ENCODE measurements around the gene TYW1.
"Not testable (repeated sequence)": the region's sequence is repeated elsewhere in the genome, so short reads cannot be mapped to it uniquely, and the experiment has no call there.

The TYW1 gene

DNA sequence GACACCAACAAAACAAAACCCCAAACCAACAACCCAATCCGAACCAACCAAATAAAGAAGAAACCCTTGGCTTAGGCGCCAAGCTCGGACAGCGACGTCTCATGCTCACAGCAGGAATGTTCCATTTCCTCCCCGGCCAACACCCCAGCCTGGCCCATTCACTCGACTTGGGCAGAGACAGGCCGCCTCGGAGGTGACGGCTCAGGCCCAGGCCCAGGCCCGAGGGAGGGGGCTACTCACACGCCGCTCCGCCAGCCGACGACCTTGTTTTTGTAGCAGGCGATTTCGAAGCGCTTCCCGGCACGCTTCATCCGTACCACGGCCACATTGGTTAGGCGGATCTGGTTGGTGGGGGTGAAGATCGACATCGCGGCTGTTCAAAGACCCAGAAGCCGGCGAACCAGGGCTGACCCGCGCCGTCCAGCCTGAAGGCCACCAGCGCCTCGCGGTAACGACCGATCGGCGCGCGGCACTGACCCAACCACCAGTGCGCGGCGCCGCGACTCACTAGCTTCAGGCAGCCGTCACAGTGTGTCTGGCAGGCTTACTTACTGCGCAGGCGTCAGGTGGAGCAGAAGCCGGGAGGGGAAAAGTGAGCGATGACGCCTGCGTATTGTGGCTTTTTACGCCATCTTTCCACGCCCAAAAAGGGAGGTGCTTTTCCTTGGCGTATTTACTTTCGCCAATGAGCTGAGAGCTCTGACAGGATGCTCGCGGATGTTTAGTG lies 1.4 kb upstream of the TYW1 start, which contains the start of gene SBDS:
SBDS (minus strand) TSS at position 537 of the 727 bp plus-strand sequence; CDS start at position 368, 169 bp downstream.
- DNase-seq, result peak; percentile 92

DNA sequence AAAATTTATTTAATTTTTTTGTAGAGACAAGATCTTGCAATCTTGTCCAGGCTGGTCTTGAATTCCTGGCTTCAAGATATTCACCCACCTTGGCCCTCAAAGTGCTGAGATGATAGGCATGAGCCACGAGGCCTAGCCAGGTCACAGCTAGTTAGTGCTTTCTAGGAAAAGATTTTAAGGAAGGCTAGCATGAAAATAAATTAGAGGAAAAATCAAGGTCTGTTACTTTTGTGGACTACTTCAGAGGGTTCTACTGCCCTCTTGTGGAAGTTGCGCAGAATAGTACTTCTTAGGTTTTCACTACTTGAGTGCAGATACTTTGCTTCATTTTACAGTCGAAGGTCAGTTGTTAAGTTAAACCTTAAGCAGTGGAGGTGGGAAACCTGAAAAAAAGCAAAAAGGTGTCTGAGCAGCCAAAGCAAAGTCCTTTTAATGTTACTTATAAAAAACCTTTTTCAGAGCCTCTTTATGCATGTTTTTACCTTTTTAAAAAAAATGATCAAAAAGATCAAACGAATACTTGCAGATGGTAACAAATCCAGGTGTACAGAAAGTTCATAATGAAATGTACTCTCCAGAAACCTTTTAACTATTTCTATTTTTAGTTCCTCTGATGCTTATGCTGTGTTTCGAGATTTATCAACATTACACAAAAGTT lies 4.1 kb downstream of the TYW1 start:
- not testable (repeated sequence) for DNase-seq

DNA sequence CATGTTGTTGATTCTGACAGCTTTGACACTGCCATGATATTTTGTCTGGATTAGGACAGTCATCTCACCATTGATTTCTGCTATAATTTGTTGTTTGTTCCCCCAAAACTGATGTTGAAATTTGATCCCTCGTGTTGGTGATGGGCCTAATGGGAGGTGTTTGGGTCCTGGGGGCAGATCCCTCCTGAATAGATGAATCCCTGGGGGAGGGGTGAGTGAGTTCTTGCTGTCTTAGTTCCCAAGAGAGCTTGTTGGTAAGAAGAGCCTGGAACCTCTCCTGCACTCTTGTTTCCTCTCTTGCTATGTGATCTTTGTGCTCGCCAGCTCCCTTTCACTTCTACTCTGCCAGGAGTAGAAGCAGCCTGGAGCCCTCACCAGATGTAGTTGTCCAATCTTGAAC lies 7.5 kb downstream of the TYW1 start:
- not testable (repeated sequence) for DNase-seq

DNA sequence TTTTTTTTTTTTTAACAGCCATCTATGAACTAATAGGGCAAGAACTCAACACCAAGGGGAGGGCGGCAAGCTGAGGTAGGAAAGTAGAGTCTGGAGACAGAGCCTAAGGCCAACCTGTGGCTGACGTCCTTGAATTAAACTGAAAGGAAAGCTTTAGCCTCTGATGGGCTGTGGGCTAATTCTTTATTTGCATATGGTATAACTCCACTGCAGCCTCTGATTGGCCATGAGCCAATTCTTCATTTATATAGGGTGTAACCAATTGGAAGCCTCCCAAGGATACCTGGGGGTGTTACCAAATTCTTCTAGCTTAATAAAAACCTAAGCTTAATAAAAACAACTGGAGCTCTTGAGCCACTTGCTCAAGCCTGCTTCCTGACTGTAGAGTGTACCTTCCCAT lies 10.3 kb downstream of the TYW1 start:
- DNase-seq, result no peak

DNA sequence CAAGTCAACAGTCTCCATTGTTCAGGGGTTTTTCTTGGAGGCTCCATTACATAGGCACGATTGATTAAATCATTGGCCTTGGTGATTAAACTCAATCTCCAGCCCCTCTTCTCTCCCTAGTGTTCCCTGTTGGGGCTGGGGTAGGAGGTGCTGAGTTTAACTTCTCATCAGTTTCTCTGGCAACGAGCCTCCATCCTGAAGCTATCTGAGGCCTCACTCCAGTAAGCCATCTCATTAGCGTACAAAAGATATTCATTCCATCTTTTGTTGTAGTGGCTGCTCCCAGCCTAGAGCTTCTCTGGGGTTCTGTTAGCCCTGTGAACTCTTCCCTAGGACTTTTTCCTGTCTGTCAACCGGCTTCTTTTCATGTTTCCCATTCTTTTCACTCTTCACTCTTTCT lies 11.6 kb downstream of the TYW1 start:
- no peak for DNase-seq

GRCh38 chr7:67009677-67010076 lies 13.0 kb downstream of the TYW1 start:
- DNase-seq, result not testable (repeated sequence)

DNA sequence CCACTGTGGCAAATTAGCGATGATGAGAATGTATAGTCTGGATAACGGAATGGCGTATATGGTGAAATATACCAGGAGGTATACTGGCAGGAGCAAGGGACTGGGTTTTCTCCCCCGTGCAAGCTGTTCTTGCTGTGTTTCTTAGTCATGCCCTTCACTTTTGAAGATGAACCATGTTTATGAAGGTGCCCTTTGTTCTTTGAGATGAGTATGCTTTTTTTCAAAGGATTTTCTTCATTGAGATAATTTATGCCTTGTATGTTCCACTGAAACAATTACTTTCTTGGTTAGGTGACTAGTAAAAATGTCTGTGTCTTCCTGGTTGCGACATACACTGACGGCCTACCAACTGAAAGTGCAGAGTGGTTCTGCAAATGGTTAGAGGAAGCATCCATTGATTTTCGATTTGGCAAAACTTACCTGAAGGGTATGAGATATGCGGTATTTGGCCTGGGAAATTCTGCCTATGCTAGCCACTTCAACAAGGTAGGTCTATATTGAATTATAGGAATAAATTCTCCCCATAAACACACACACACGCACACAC lies 17.5 kb downstream of the TYW1 start:
- DNase-seq, result not testable (repeated sequence)

GRCh38 chr7:67017971-67018370 lies 21.3 kb downstream of the TYW1 start:
- not testable (repeated sequence) for DNase-seq

- DNase-seq, result no peak
These were observed 22.3 kb downstream of the TYW1 start for GRCh38 chr7:67018940-67019339.

DNA sequence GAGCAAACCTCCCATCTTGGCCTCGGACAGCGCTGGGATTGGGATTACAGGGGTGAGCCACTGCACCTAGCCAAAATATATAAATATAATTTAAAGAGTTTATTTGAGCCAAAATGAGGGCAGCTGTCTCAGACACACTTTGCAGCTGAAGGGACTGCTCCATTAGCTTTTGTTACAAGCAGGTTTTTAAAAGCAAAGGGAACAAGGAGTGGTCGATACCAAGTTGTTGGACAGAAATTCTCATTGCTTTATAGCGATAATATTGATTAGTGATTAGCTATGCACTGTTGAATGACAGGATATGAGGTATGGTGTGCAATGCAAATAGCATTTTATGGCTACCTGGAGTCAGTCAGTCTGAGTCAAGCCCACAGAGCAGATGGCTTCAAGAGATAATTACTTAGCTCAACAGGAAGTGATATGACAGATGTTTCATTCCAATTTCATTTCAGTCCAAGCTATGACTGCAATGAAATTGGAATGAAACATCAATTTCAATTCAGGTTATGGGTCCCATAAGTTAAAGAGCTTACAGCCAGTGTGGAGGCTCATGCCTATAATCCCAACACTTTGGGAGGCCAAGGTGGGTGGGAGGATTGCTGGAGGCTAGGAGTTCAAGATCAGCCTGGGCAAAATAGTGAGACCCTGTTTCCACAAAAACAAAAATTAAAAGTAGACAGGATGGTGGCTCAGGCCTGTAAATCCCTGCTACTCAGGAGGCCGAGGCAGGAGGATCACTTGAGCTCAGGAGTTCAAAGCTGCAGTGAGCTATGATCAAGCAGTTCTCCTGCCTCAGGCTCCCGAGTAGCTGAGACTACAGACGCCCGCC lies 23.1 kb downstream of the TYW1 start:
- DNase-seq, result peak; percentile 41

- DNase-seq, result no peak
These were observed 24.6 kb downstream of the TYW1 start for GRCh38 chr7:67021260-67021659.

DNA sequence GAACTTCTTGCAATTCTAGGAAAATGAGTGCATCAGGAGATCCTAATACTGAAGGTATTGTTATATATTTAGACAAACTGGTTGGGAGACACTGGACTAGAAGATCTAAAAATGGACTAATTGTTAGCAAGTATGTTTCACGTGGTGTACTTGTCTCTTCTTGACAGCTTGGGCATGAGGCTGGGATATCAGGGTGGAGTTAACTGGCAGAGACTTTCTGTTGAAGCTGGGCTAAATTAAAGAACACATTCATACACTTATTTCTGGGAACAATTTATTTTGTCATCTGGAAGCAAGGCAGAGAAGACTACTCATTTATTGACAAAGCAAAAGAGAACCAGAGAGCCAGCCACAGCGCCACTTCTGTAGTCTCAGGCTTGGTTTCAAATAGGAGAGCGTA lies 25.9 kb downstream of the TYW1 start:
- no peak for DNase-seq

GRCh38 chr7:67025459-67025858 lies 28.8 kb downstream of the TYW1 start:
- DNase-seq, result not testable (repeated sequence)

DNA sequence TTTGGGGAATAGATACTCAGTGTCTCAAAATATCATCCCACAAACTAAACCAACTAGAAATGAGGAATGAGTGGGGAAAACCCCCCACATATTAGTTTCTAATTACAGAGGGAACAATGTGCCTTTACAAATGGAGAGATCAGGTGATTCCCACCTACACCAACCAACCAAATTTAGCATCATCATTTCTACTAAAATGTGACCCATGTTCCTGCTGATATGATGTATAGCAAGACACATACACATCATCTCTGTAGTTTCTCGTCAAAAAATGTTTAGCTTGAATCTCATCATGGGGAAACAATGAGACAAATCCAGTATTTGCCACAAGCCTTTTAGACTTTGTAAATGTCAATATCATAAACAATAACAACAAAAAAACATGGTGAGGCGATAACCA lies 35.1 kb downstream of the TYW1 start:
- DNase-seq, result not testable (repeated sequence)

GRCh38 chr7:67033251-67033650 lies 36.6 kb downstream of the TYW1 start:
- DNase-seq, result no peak

- DNase-seq, result not testable (repeated sequence)
These were observed 40.1 kb downstream of the TYW1 start for GRCh38 chr7:67036432-67037395.

- not testable (repeated sequence) for DNase-seq
These were observed 44.2 kb downstream of the TYW1 start for GRCh38 chr7:67040832-67041231.

DNA sequence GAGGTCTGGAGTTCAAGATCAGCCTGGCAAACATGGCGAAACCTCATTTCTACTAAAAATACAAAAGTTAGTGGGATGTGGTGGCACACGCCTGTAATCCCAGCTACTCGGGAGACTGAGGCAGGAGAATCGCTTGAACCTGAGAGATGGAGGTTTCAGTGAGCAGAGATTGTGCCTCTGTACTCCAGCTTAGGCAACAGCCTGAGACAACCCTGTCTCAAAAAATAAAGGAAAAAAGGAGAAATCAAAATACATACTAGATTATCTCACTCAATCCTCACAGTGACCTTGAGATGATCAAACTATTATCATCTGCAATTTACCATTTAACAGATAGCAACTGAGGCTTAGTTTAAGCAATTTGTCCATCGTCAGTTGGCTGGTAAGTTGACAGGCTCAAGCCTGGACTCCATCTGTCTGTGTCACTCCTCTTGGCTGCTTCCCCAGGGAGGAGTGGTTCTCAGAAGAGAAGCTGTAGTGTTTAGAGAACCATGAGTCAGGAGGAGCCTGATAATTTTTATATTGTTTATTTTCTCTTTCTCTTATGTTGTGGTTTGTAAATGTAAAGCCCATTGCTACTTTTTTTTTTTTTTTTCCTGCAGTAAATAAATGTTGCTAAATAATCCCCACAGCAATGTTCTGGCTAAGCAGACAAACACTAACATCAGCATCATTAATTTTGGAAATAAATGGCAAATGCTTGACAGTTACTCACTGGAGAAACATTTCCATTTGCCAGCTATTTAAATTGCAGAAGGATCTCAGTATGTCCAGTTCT lies 46.3 kb downstream of the TYW1 start:
- DNase-seq, result not testable (repeated sequence)

DNA sequence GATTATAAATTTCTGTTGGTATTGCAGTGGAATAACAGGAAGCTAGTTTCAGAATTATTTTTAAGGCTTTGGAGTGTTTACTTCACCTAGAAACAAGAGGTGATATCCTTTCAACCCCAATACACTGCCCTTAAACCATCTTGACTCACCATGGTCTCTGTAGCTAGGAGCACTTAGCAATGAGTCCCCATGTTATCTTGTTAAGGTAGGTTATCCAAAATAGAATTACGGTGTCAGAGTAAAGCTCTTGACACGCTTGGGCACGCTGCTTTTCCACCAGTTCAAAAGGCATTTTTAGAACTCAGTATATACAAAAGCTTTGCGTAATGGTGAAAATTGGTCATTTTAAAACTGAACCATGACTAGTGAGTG lies 46.9 kb downstream of the TYW1 start:
- DNase-seq, result not testable (repeated sequence)

DNA sequence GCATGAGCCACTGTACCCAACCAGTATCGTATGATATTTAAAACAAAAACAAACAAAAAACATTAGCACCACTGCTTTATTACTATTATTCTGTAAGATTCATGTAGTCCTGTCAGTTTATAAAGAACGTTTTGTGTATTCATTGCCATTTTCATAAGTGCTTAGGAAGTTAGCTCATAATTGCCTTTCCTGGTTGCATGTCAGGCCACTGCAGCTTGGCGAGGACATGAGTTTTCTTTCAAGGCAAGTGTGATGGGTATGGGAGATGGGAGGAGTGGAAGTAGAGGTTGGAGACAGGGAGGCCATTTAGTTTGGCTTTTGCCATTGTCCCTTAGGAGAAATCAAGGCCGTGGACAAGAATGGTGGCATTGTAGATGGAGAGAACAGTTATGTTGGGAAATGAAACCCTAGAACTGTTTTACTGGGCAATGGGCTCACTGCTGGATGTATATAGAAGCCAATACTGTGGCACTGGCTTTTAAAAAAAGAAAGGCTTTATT lies 48.9 kb downstream of the TYW1 start:
- DNase-seq, result no peak

DNA sequence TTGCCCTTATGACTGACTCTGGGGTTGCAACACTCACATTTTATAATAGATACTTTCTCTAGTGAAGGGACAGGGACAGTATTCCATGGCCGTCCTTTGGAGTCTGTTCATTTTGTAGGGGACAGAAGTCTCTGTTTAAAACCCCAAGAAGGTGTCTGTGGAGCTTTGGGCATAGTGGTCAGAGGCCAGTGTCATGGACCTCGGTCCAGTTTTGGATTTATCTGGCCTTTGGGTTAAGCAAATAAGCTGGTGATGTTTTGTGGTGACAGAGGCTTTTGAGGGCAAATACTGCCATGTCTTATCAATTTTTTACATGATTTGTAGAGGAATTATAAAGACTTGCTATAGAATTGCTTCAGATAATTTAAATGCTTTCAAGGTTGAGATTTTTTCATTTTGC lies 50.2 kb downstream of the TYW1 start:
- not testable (repeated sequence) for DNase-seq

Data from NCI-H2171 (cell line).